H1 (cell line): Measurements from ENCODE around the gene PMEPA1. TPM values are rescaled to one million over a fixed set of nuclear protein-coding genes. Genes with fewer than 3 reads are reported as not detected.

Experiments
- CBX8 ChIP-seq: fragments of 300-800, 300-1000 bp; sonication (generic); IDR thresholded peaks from 2 replicates; pipeline ENCODE4 v1.7.1; 2016; ENCODE audit warnings: low read depth, low read length, borderline replicate concordance
- CHD1 ChIP-seq: IDR thresholded peaks from 2 replicates; pipeline ENCODE4 v1.6.1; 2012; ENCODE audit warnings: low read depth, low read length, improper control_type of control experiment
- CTBP2 ChIP-seq: IDR thresholded peaks from 2 replicates; pipeline ENCODE4 v1.7.0; 2011; ENCODE audit warnings: borderline replicate concordance, mild to moderate bottlenecking, moderate library complexity, mixed read lengths, low read length; ENCODE audit not compliant: insufficient read depth, insufficient read length
- JUND ChIP-seq: IDR thresholded peaks from 2 replicates; pipeline ENCODE4 v1.6.1; 2011; ENCODE audit warnings: mild to moderate bottlenecking, improper control_type of control experiment, low read length
- SAP30 ChIP-seq: fragments of 300-600 bp; sonication (generic); IDR thresholded peaks from 2 replicates; pipeline ENCODE4 v1.7.1; 2012; ENCODE audit warnings: low read length, moderate library complexity, mild to moderate bottlenecking, inconsistent platforms; ENCODE audit not compliant: insufficient read depth, insufficient replicate concordance
- SIN3A ChIP-seq, 2 experiments: IDR thresholded peaks in 1 of 2; conservative IDR thresholded peaks in 1 of 2; 2 replicates each; pipeline ENCODE4 v1.6.1; 2011 to 2012; ENCODE audit warnings: low read length in 2 of 2, improper control_type of control experiment in 1 of 2, low read depth in 1 of 2, mild to moderate bottlenecking in 1 of 2
- SIRT6 ChIP-seq: IDR thresholded peaks from one replicate; pipeline ENCODE4 v1.7.1; 2012; ENCODE audit warnings: low read length, inconsistent platforms
- SIX5 ChIP-seq: IDR thresholded peaks from 2 replicates; pipeline ENCODE4 v1.6.1; 2011; ENCODE audit warnings: mild to moderate bottlenecking, low read depth, low read length
- SRF ChIP-seq: IDR thresholded peaks from 2 replicates; pipeline ENCODE4 v1.6.1; 2011; ENCODE audit warnings: mild to moderate bottlenecking, low read depth, low read length, moderate library complexity
- TEAD4 ChIP-seq: IDR thresholded peaks from 2 replicates; pipeline ENCODE4 v1.6.1; 2012; ENCODE audit warnings: low read depth, low read length, inconsistent platforms, mixed read lengths
- polyA plus RNA-seq, 7 experiments: library from polyadenylated mRNA; depleted of rRNA in 3 of 7; stranded (reverse) in 5 of 7; unstranded in 2 of 7; fragments of >200 nt in 5 of 7; fragments of 200-250 nt in 2 of 7; gene quantifications; 1 replicate in 5 of 7; 2 replicates in 1 of 7; 4 replicates in 1 of 7; pipeline versions ENCODE4 v1.2.1 to v1.2.3, GENCODE V29; 2011 to 2013; ENCODE audit warnings: missing spikeins in 2 of 7, mixed read lengths in 2 of 7
- total RNA-seq: library from RNA; stranded (reverse); fragmentation: NEBNext Ultra II Directional; extraction: Animal tissue kit (Norgen Biotek cat#: 25700); gene quantifications from 2 replicates; pipeline ENCODE4 v1.2.1, GENCODE V29; 2021

The PMEPA1 gene
- total and polyA plus RNA-seq, 2 of the 8 experiments (the other 6 are each of a cell fraction or from before 2014, with no cell fraction given): 12.7 to 20.5 TPM

DNA sequence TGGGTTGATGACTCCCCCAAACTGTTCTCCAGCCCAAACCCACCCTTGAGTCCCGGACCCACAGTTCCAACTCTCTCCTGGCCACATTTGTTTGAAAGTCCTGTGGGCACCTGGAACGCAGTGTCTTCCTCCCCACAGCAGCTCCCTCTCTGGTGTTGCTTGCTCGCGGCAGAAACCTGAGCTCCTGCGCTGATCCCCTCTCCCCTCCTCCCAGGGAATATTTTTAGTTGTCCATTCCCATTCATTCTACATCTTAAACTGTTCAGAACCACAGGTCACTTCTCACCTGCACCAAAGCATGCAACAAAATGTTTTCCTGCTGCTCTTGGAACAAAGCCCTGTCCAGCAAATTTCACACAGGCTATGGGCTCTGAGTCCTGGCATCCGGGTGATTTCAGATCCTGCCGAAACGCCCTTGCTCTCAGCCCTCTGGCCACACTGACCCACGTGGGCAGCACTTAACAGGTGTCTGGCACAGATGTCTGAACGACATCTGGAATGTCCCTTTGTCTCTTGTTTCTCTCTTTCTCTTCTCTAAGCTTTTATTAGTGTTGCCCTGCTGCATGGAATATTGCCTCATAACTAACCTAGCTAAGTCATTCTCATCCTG lies 27.0 kb upstream of the PMEPA1 start (continued):
- TF ChIP-seq TEAD4: no peak
- TF ChIP-seq CHD1: no peak
- TF ChIP-seq JUND: no peak
- TF ChIP-seq CTBP2: no peak
- TF ChIP-seq CBX8: no peak
- TF ChIP-seq SIRT6: no peak
- TF ChIP-seq SAP30: no peak
- no peak for TF ChIP-seq SIN3A (conservative IDR thresholded peaks at IDR 0.05 in 1 of 2, IDR thresholded peaks at IDR 0.05 in 1 of 2; ENCODE audit: low read depth in 1 of 2, low read length in 2 of 2)
- TF ChIP-seq SRF: no peak
- no peak for TF ChIP-seq SIX5
